CD4-positive, alpha-beta T cell (primary cell): ENCODE results near the gene PRDM16. TPM values are rescaled to one million over a fixed set of nuclear protein-coding genes. Genes with fewer than 3 reads are reported as not detected.

Source experiments
- ATAC-seq: fragments of 200-7000 bp; cut with Tn5 transposase; one replicate; pipeline ENCODE4 v1.10.0; 2022; ENCODE audit warnings: mild to moderate bottlenecking; ENCODE audit not compliant: poor library complexity
- CTCF ChIA-PET: fragments of 350-600 bp; sonication (Branson Sonifier 250); formaldehyde crosslinking; loops from one replicate; lab custom pipeline; 2021; ENCODE audit warnings: antibody characterized with exemption, inconsistent platforms; lab: Charles Lee
- POLR2A ChIA-PET: fragments of 350-600 bp; sonication (Branson Sonifier 250); formaldehyde crosslinking; loops from one replicate; lab custom pipeline; 2021; ENCODE audit warnings: antibody characterized with exemption, inconsistent platforms; lab: Charles Lee
- DNase-seq, 14 experiments: peaks; one replicate each; pipeline ENCODE4 v3.0.0-alpha.2; 2013 to 2020; ENCODE audit warnings: mixed read lengths in 2 of 14
- H3K27ac ChIP-seq, 2 donors: one replicate each; pipeline versions ENCODE4 v1.5.1 to v1.7.0; 2013; ENCODE audit warnings: low read length in 2 of 2, low read depth in 1 of 2, mild to moderate bottlenecking in 1 of 2
- H3K27me3 ChIP-seq, 2 experiments: 1 replicate in 1 of 2; 2 replicates in 1 of 2; pipeline versions ENCODE4 v1.6.1 to v1.7.0; 2013; ENCODE audit warnings: low read length in 2 of 2, control low read depth in 1 of 2, mild to moderate bottlenecking in 1 of 2, moderate library complexity in 1 of 2; ENCODE audit not compliant: insufficient read depth in 2 of 2, control insufficient read depth in 1 of 2
- H3K36me3 ChIP-seq: one replicate; pipeline ENCODE4 v1.6.1; 2013; ENCODE audit warnings: low read length, control low read depth; ENCODE audit not compliant: insufficient read depth
- H3K4me1 ChIP-seq: one replicate; pipeline ENCODE4 v1.6.1; 2013; ENCODE audit warnings: low read length, control low read depth; ENCODE audit not compliant: insufficient read depth
- H3K4me3 ChIP-seq: one replicate; pipeline ENCODE4 v1.5.1; 2013; ENCODE audit warnings: mild to moderate bottlenecking, low read length, moderate library complexity
- H3K9me3 ChIP-seq, 2 experiments: 1 replicate in 1 of 2; 2 replicates in 1 of 2; pipeline versions ENCODE4 v1.6.1 to v1.7.0; 2013; ENCODE audit warnings: low read length in 2 of 2, mild to moderate bottlenecking in 2 of 2, control low read depth in 1 of 2, moderate library complexity in 1 of 2; ENCODE audit not compliant: control insufficient read depth in 1 of 2, insufficient read depth in 1 of 2
- H3K27ac Mint-ChIP-seq: one replicate; pipeline ENCODE4 v1.8.0; 2020; ENCODE audit warnings: mixed read lengths
- H3K27me3 Mint-ChIP-seq: one replicate; pipeline ENCODE4 v1.8.0; 2021; ENCODE audit warnings: mixed read lengths
- H3K36me3 Mint-ChIP-seq: one replicate; pipeline ENCODE4 v1.8.0; 2021; ENCODE audit warnings: low read depth, mixed read lengths
- H3K4me1 Mint-ChIP-seq: one replicate; pipeline ENCODE4 v1.8.0; 2021; ENCODE audit warnings: low read depth, mixed read lengths
- H3K4me3 Mint-ChIP-seq: one replicate; pipeline ENCODE4 v1.8.0; 2020; ENCODE audit warnings: mild to moderate bottlenecking, mixed read lengths
- H3K9me3 Mint-ChIP-seq: one replicate; pipeline ENCODE4 v1.8.0; 2020; ENCODE audit warnings: mixed read lengths
- CTCF ChIP-seq: fragments of 200-600 bp; IDR thresholded peaks from one replicate; pipeline ENCODE4 v1.8.0; 2022; ENCODE audit warnings: antibody characterized with exemption, mild to moderate bottlenecking
- intact Hi-C, 2 experiments: fragments of 100-400 bp; cut with DNase I in 1 of 2; cut with micrococcal nuclease in 1 of 2; formaldehyde crosslinking; loops; one replicate each; pipeline versions ENCODE4 v1.15.1 to v1.9.0; 2023 to 2025; cut with DNase I, micrococcal nuclease
- total RNA-seq, 174 experiments: library from RNA in 2 of 174; stranded (reverse) in 2 of 174; gene quantifications; one replicate each; pipeline ENCODE4 v1.2.3 and lab custom pipeline; 2021 to 2026

Gene PRDM16
- total RNA-seq, 2 experiments from 2014 or later: not detected

GRCh38 chr1:3378411-3379208, 309.6 kb downstream of the PRDM16 start:
- ATAC-seq: no peak
- POLR2A ChIA-PET: no interaction called here
- TF ChIP-seq CTCF: no peak

GRCh38 chr1:3379934-3380333, 310.9 kb downstream of the PRDM16 start:
- no peaks in the 10 kb centered on the region for H3K4me1 ChIP-seq
- H3K9me3 ChIP-seq: no peaks in the 10 kb centered on the region
- no peak for DNase-seq
- Mint-ChIP-seq H3K4me1 (no peaks in the 10 kb centered on the region), H3K9me3 (no peaks in the 10 kb centered on the region), H3K4me3 (no peak overlapping the region), H3K36me3 (no peaks in the 10 kb centered on the region), H3K27ac (no peak overlapping the region), H3K27me3 (peaks cover 9% of the 10 kb centered on the region)
- H3K27me3 ChIP-seq: no peaks in the 10 kb centered on the region
- intact Hi-C loops: no loop called here
- H3K36me3 ChIP-seq: no peaks in the 10 kb centered on the region
- POLR2A ChIA-PET: no interaction called here
- no peak for TF ChIP-seq CTCF
- no peak overlapping the region for H3K27ac ChIP-seq
- CTCF ChIA-PET: no interaction called here
- no peak for ATAC-seq
- H3K4me3 ChIP-seq: no peak overlapping the region

More at GRCh38 chr1:3378411-3379208, 309.6 kb downstream of the PRDM16 start:
- Histone ChIP-seq H3K27me3 (no peaks in the 10 kb centered on the region), H3K9me3 (no peaks in the 10 kb centered on the region), H3K4me3 (no peak overlapping the region), H3K27ac (no peak overlapping the region), H3K36me3 (no peaks in the 10 kb centered on the region), H3K4me1 (peaks cover 5% of the 10 kb centered on the region)
- H3K4me3 Mint-ChIP-seq: no peak overlapping the region
- H3K27ac Mint-ChIP-seq: no peak overlapping the region
- CTCF ChIA-PET: no interaction called here
- no peaks in the 10 kb centered on the region for H3K9me3 Mint-ChIP-seq
- intact Hi-C loops: no loop called here
- H3K27me3 Mint-ChIP-seq: peaks cover 5% of the 10 kb centered on the region
- no peaks in the 10 kb centered on the region for H3K36me3 Mint-ChIP-seq
- DNase-seq: no peak
- no peaks in the 10 kb centered on the region for H3K4me1 Mint-ChIP-seq

GRCh38 chr1:3380469-3380868, 311.5 kb downstream of the PRDM16 start:
- ATAC-seq: no peak
- H3K9me3 Mint-ChIP-seq: no peaks in the 10 kb centered on the region
- Histone ChIP-seq H3K36me3 (no peaks in the 10 kb centered on the region), H3K27me3 (no peaks in the 10 kb centered on the region), H3K9me3 (no peaks in the 10 kb centered on the region), H3K4me1 (no peaks in the 10 kb centered on the region), H3K4me3 (no peak overlapping the region), H3K27ac (no peak overlapping the region)
- H3K27me3 Mint-ChIP-seq: peaks cover 9% of the 10 kb centered on the region
- ChIA-PET POLR2A (no interaction called here), CTCF (no interaction called here)
- H3K36me3 Mint-ChIP-seq: no peaks in the 10 kb centered on the region
- no peak for DNase-seq
- H3K27ac Mint-ChIP-seq: no peak overlapping the region
- H3K4me1 Mint-ChIP-seq: no peaks in the 10 kb centered on the region
- H3K4me3 Mint-ChIP-seq: no peak overlapping the region
- intact Hi-C loops: no loop called here
- TF ChIP-seq CTCF: no peak
